ENCODE data around the gene PDCL3. TPM values are rescaled to one million over a fixed set of nuclear protein-coding genes. Genes with fewer than 3 reads are reported as not detected.

PDCL3 gene
- total RNA-seq, 1 donor from 2014 or later, result 23.7 TPM

- DNase-seq, result peak; percentile 37
- no peak for ATAC-seq
- intact Hi-C loops (cut with micrococcal nuclease), result no loop called here
Observed at GRCh38 chr2:100554798-100555407, 7.9 kb upstream of the PDCL3 start.

DNA sequence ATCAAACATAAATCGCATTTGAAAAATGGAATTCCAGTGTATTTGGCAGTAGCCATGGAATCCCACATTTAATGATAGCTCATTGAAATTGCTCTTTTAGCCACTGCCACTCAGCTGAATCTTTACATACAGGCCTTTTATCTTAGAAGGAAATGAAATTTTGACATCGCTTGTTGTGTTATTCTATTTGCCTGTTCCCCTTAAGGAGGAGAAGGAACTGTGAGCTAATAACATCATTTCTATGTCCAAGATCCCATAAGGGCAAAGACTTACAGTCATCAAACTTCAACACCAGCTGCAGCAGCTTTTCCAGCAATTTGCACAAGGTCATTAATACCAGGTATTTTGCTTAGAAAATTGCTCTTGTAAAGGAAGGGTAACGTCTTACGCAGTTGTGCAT is 6.0 kb upstream of the PDCL3 start:
- intact Hi-C loops (cut with micrococcal nuclease), result no loop called here
- DNase-seq (no peak), ATAC-seq (no peak)

DNA sequence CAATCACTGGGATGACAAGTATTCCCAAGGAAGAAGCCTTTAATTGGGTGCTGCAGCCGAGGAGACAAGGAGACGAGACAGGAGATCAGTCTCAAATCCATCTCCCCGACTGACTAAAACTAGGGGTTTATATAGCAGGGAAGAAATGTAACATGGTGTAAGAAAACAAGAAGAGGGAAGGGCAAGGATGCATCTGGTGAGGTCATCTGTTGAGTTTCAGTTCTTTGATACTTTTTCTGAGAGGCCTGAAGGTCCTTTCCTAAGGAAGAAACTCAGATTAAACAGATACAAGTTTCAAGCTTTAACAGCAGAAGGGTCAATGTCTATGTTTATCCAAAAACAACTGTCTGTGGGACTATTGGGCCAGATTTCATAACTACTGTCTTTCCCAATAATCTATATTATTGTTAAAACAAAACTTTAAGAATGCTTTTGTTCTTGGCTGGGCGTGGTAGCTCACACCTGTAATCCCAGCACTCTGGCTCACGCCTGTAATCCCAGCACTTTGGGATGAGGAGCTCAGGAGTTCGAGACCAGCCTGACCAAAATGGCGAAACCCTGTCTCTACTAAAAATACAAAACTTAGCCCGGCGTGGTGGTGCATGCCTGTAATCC is 2.5 kb upstream of the PDCL3 start:
- DNase-seq, result no peak
- intact Hi-C loops (cut with micrococcal nuclease), result no loop called here

DNA sequence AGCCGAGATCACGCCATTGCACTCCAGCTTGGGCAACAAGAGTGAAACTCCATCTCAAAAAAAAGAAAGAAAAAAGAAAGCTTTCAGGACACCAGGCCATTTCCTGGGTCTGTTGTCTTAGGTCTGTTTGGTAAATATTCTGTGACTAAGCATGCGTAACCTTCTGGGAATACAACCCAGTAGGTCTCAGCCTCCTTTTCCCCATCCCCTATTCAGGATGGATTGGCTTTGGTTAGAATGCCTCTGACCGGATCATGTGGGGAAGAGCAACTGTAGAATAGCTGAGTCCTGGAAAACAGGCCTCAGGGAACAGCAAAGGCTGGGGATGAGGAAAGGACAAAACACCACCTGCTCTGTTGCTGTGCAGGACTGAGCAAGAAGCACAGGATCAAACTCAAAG is 1.6 kb upstream of the PDCL3 start:
- DNase-seq (no peak), ATAC-seq (no peak)
- intact Hi-C loops (cut with micrococcal nuclease), result no loop called here

More for the DNA sequence above, 2.5 kb upstream of the PDCL3 start:
- no peak for ATAC-seq

GRCh38 chr2:100563407-100564247 is 834 bp downstream of the PDCL3 start:
- ATAC-seq (peak; percentile 1), DNase-seq (no peak)
- intact Hi-C loops (cut with micrococcal nuclease), result no loop called here

GRCh38 chr2:100568989-100569388 is 6.2 kb downstream of the PDCL3 start:
- ATAC-seq, result no peak
- intact Hi-C loops (cut with micrococcal nuclease), result no loop called here

GRCh38 chr2:100571668-100572067 is 8.9 kb downstream of the PDCL3 start:
- ATAC-seq (no peak), DNase-seq (no peak)
- intact Hi-C loops (cut with micrococcal nuclease), result no loop called here

More at GRCh38 chr2:100568989-100569388, 6.2 kb downstream of the PDCL3 start:
- no peak for DNase-seq

GRCh38 chr2:100577777-100578176 is 15.0 kb downstream of the PDCL3 start:
- DNase-seq, result no peak
- intact Hi-C loops (cut with micrococcal nuclease), result no loop called here
- ATAC-seq, result no peak

DNA sequence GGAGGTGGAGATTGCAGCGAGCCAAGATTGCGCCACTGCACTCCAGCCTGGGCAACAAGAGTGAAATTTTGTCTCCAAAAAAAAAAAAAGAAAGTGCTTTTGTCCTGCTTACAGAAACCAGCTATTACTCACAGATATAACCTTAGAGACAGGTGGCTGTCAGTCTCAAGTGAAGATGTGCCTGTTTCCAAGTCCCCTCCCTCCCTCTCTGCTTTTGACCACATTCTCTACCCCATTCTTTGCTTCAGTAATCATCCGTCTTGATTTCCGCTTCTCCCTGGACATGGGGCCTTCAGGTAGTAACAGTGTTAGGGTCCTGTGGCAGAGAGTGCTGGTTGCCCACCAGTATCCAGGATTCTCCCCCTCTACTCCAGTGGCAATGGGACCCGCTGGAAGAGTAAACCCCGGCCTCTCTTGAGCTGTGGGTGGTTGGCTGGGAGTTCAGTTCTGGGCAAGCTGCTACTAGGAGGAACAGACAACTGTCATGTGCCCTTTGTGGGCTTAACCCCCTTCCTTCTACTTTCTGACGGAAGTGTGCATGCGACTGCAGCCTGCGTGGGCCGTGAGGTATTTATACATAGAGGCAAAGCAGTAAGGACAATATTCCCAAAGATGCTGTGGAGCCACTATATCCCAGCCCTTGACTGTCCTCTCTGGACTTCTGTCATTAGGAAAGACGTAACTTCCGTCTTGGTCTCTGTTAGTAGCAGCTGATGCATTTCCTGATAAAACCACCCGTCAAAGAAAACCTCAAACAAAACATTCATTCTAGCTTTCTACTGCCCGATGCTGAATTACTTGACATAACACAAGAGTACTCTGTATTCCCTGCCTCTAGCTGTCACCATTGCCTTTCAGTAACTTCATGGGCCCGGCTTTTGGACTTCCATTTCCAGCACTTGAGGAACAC is 17.8 kb downstream of the PDCL3 start:
- ATAC-seq (no peak), DNase-seq (no peak)
- intact Hi-C loops (cut with micrococcal nuclease), result no loop called here

- DNase-seq (no peak), ATAC-seq (no peak)
- intact Hi-C loops (cut with micrococcal nuclease), result no loop called here
Observed at GRCh38 chr2:100581277-100581612, 18.5 kb downstream of the PDCL3 start.

DNA sequence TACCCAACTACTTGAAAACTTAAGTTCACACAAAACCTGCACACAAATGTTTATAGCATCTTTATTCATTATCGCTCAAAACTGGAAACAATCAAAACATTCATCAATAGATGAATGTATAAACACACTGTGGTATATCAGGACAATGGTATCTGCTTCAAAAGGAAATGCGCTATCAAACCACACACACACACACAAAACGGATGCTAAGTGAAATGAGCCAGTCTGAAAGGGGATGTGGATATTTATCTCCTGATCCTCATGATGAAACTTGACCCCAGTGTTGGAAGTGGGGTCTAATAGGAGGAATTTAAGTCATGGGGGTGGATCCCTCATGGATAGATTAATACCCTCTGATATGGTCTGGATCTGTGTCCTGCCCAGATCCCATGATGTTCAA is 22.0 kb downstream of the PDCL3 start:
- ATAC-seq, result no peak
- intact Hi-C loops (cut with micrococcal nuclease), result no loop called here
- DNase-seq, result no peak

- ATAC-seq (no peak), DNase-seq (no peak)
- intact Hi-C loops (cut with micrococcal nuclease), result no loop called here
Observed at GRCh38 chr2:100588071-100588786, 25.4 kb downstream of the PDCL3 start.

GRCh38 chr2:100589527-100589926 is 26.7 kb downstream of the PDCL3 start:
- intact Hi-C loops (cut with micrococcal nuclease), result no loop called here
- no peak for ATAC-seq
- DNase-seq, result no peak

DNA sequence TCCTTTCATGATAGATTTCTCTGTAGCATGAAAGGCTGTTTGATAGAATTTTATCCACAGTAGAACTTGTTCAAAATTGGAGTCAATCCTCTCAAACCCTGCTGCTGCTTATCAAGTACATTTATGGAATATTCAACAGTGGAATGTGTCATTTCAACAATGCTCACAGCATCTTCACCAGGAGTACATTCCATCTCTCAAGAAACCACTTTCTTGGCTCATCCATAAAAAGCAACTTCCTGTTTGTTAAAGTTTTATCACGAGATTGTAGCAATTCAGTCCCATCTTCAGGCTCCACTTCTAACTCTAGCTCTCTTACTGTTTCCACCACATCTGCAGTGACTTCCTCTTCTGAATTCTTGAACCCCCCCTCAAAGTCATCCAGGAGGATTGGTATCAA is 29.4 kb downstream of the PDCL3 start:
- DNase-seq, result no peak
- intact Hi-C loops (cut with micrococcal nuclease), result no loop called here

GRCh38 chr2:100596465-100596864 is 33.7 kb downstream of the PDCL3 start:
- DNase-seq (no peak), ATAC-seq (no peak)
- intact Hi-C loops (cut with micrococcal nuclease), result no loop called here

More for the DNA sequence above, 29.4 kb downstream of the PDCL3 start:
- no peak for ATAC-seq

DNA sequence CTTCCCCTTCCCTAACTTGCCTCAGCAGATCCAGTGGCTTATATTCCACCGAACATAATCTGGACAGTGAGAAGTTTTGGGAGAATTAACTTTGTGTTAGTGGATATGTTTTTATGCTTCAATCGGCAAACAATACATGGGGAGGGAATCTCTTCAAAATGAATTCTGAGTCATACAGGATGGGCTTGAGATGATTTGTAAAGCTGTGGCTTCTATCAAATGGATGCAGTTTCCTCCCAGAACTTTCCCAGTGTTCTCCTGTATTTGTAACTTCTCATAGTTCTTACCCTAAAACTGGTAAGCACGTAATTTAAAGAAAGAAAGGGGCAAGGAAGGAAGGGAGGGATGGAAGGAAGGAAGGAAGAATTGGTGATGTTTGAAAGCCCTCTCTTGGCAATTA is 36.8 kb downstream of the PDCL3 start:
- intact Hi-C loops (cut with micrococcal nuclease), result no loop called here
- DNase-seq (no peak), ATAC-seq (no peak)

DNA sequence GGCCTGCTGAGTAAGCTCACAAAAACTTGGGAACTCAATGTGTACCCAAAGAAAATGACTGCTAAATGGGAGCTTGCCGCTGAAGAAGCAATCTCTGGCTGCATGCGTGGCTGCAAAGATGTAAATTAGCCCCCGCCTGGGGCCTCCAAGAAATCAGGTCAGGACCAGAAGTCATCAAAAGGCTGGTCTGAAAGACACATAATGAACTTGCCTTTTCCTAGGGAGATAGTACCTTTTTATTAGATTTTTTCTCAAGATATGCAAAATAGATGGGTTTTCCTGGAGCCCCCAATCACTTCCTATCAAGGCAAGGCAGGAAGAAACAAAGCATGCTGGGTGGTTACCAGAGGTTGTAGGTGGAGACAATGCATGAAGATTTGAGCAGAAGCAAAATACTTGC is 38.9 kb downstream of the PDCL3 start:
- no peak for DNase-seq
- intact Hi-C loops (cut with micrococcal nuclease), result no loop called here
- no peak for ATAC-seq

DNA sequence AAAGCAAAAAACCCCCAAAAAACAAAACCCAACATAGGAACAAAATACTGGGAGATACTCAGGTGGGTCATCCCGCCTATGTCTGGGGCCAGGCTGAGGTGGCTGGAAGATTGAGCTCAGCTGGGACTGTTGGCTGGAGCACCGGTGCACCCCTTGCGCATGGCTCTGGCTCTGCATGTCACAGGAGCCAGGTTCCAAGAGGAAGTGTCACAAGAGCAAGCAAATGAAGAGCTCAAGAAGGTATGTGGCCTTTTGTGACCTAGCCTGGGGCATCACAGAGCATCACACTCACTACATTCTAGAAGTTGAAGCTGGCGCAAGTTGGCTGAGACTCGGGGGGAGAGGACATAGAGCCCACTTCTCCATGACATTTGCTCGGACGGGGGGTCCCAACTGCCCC is 40.6 kb downstream of the PDCL3 start:
- DNase-seq (no peak), ATAC-seq (peak; percentile 37)
- intact Hi-C loops (cut with micrococcal nuclease), result no loop called here

Measured in left ventricle myocardium superior (tissue), 1 donor.